Medulla oblongata (tissue), 1 donor: ENCODE results near the gene EFNA1.
A peak's percentile ranks its signal among the peaks of the same experiment; 100 is the strongest.
"Not testable (repeated sequence)": the region's sequence is repeated elsewhere in the genome, so short reads cannot be mapped to it uniquely, and the experiment has no call there.

Source experiments
- DNase-seq: peaks from one replicate; pipeline ENCODE4 v3.0.0-alpha.2; 2015; ENCODE audit errors: extremely low spot score

Gene EFNA1

DNA sequence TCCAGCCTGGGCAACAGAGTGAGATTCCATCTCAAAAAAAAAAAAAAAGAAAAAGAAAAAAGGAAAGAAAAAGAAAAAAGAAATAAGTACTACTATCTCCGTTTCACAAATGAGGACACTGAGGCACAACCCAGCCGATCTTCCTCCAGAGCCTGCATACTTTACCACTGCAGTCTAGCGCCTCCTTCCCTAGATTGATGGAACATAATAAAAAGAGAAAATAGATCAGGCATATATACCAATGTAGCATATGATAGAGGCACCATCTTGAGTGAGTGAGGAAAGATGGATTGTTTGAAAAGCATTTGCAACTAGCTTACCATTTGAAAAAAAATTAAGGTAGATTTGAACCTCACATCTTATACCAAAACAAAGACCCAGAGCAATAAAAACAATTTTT lies 17.8 kb downstream of the EFNA1 start:
- DNase-seq: no peak

DNA sequence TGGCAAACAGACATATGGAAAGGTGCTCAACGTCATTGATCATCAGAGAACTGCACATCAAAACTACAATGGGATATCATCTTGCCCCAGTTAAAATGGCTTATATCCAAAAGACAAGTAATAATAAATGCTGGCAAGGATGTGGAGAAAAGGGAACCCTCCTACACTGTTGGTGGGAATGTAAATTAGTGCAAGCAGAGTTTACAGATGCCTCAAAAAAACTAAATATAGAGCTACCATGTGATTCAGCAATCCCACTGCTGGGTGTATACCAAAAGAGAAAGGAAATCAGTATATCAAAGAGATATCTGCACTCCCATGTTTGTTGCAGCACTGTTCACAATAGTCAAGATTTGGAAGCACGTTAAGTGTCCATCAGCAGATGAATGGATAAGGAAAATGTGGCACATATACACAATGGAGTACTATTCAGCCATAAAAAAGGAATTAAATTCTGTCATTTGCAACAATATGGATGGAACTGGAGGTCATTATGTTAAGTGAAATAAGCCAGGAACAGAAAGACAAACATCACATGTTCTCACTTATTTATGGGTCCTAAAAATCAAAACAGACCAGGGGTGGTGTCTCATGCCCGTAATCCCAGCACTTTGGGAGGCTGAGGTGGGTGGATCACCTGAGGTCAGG lies 28.4 kb downstream of the EFNA1 start:
- DNase-seq: not testable (repeated sequence)

GRCh38 chr1:155158991-155159390 lies 31.3 kb downstream of the EFNA1 start:
- DNase-seq: no peak

DNA sequence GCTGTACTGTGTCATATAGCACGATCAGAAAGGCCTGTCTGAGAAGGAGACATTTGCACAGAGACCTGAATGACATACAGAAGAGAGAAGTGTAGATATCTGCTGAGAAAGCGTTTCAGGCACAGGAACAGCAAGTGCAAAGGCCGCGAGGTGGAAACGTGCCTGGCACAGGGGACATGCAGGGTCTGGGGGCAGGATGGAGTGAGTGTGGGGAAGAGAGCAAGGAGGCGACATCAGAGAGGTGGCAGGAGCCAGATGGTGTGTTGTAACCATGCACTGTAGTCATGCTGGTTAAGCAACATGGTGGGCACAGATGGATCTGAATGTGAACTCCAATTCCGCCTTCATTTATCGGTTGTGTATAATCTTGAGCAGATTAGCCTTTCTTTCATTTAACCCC lies 32.5 kb downstream of the EFNA1 start:
- DNase-seq: no peak

GRCh38 chr1:155162631-155163030 lies 35.0 kb downstream of the EFNA1 start:
- not testable (repeated sequence) for DNase-seq

GRCh38 chr1:155163785-155164184 lies 36.1 kb downstream of the EFNA1 start:
- DNase-seq: not testable (repeated sequence)

- not testable (repeated sequence) for DNase-seq
Measured at GRCh38 chr1:155164625-155165024, 36.9 kb downstream of the EFNA1 start.

DNA sequence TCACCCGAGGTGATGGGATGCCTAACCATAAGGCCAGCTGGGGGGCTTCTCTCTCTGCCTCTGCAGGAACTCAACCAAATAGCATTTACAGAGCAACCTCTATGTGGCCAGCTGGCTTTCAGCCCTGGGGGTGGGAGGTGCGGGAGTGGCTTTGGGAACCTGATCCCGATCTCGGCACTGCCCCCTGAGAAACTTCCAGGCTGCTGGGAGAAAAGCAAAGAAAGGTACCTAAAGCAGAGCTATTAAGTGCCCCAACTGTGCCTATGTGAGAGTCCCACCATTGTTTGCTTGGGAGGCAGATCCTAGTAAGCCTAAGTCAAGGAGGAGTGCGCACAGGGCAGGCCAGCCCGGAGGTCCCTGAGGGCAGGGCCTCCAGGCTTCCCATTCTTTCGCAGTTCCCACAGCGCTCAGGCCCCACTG lies 38.4 kb downstream of the EFNA1 start:
- DNase-seq: no peak

DNA sequence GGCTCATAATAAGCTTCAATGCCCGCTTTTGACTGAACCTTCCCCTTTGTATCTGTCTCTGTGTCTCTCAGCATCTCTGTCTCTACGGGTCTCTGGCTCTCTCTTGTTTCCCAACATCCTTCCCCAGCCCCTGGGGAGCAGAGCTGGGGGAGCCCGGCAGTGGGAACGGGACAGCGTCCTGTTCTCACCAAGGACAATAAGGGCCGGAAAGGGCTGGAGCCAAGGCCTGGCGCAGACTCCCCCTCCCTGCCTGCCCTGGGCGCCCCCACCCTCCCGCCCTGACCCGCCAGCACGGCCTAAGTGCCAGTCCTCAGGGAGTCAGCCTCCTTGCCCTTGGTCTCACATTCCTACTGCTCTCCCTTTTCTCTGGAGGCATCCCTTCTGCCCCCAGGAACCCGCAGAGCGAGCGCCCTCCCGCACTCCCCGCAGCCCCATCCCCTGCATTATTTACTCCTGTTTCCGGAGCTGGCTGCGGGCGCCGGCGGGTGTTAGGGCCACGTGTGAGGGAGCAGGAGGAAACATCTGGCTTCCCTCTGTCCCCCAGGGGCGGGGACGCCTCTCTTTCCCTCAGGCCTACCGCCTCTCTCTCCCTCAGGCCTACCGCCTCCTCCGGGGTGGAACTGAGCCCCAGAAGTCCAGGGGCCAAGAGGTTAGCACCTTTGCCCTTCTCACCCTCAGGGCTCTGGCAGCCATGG lies 38.9 kb downstream of the EFNA1 start:
- peak; percentile 55 for DNase-seq

GRCh38 chr1:155167166-155168104 lies 39.8 kb downstream of the EFNA1 start:
- peak; percentile 95 for DNase-seq

DNA sequence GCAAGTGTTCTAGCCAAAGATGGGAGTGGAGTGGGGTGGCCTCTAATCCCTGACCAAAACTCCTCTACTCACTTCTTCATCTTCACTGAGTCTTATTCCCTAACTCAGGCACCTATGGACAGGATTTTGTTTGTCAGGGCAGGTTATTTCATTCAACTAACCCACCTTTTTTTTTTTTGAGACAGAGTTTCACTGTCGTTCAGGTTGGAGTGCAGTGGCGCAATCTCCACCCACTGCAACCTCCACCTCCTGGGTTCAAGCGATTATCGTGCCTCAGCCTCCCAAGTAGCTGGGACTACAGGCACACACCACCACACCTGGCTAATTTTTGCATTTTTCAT lies 40.4 kb downstream of the EFNA1 start:
- DNase-seq: not testable (repeated sequence)

- DNase-seq: no peak
Measured at GRCh38 chr1:155168456-155169210, 41.0 kb downstream of the EFNA1 start.

GRCh38 chr1:155169541-155169940 lies 41.9 kb downstream of the EFNA1 start:
- no peak for DNase-seq

DNA sequence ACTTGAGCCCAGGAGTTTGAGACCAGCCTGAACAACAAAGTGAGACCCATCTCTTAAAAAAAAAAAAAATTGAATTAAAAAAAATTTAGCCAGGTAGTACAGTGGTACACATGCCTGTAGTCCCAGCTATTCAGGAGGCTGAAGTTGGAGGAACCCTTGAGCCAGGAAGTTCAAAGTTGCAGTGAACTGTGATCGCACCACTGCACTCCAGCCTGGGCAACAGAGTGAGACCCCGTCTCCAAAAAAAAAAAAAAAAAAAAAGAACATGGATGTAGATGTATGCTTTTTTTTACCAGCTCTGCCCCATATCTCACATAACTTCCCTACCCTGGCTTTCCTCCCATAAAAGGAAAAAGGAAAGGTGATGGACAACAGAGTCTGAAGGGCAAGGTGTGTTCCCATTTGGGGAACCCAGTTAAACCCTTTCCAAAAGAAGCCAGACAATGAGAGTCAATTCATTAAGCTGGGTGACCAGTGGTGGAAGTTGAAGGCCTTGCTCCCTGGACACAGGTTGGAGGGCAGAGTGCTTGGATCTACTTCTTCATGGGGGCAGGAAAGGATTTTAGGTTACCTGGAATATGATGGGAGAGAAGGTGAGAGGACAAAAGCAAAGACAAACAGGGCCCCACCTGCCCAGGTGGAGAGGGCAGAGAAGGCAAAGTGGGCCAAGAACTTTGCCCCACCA lies 42.6 kb downstream of the EFNA1 start:
- DNase-seq: no peak

DNA sequence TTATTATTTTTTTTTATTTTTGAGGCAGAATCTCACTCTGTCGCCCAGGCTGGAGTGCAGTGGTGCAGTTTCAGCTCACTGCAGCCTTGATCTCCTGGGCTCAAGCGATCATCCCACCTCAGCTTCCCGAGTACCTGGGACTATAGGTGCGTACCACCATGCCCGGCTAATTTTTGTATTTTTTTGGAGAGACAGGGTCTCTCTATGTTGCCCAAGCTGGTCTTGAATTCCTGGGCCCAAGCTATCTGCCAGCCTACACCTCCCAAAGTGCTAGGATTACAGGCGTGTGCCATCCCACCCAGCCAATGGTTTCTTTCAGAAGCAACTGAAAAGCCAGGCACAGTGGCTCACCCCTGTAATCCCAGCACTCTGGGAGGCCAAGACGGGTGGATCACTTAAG lies 43.1 kb downstream of the EFNA1 start:
- DNase-seq: no peak

DNA sequence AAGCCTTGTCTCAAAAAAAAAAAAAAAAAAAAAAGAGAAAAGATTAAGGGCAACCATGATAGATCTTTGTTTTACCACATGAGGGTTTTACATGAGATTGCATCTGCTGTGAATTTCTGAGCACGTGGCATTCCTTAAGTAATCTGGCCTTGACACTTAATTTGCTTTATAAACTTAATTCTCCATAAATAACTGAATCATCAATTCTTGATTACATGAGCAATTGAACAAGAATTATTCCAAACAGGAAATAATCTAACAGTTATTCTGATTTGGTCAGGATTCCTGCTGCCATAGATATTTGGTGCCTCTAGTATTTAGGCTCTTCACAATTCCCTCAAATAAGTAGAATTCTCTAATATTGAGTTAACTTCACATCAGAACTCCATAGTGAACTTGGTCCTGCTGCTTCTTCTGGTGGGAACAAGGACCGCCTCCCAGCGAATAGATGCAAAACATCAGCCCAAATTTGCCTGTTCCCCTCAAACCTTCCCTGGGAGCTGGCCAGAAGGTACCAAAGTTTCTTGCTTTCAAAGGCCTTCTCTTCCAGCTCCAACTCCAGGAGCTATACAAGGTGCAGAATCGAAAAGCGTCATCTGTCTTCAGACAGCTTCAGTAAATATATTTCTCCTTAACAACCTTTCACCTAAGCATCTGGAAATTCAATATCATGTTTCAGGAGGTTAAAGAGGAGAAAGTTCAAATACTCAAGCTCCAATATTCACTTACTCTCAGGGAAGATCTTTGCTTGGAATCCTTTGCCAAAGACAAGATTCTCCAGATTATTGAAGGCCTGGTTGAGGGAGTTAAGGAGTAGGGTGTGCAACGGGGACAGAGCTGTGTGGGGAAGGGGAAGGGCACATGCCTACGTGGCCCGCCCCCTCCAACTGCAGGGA lies 44.4 kb downstream of the EFNA1 start:
- DNase-seq: no peak

GRCh38 chr1:155172732-155173477 lies 45.2 kb downstream of the EFNA1 start, which contains the start of gene KRTCAP2:
TSS of gene KRTCAP2 (minus strand) at chr1:155173304. CDS start at chr1:155173224, 80 bp downstream.
- DNase-seq: peak; percentile 97

- DNase-seq: peak; percentile 54
Measured at GRCh38 chr1:155173478-155174323, 46.0 kb downstream of the EFNA1 start, which contains the start of gene TRIM46. TSS of gene TRIM46 (plus strand) at chr1:155173849. CDS start at chr1:155173967, 118 bp downstream.
